Mammary epithelial cell (primary cell): Measurements from ENCODE around the gene PDE9A.

Experiments used
- EZH2 ChIP-seq: IDR thresholded peaks from 2 replicates; pipeline ENCODE4 v1.6.1; 2012; ENCODE audit warnings: low read length, inconsistent platforms, borderline replicate concordance
- TF ChIP-seq, protein P1 (sequence below), 2 donors: IDR thresholded peaks in 1 of 2; conservative IDR thresholded peaks in 1 of 2; 2 replicates each; pipeline ENCODE4 v1.5.1; 2011 to 2012; ENCODE audit warnings: inconsistent platforms in 2 of 2, low read length in 2 of 2, mild to moderate bottlenecking in 2 of 2, control low read depth in 1 of 2, low read depth in 1 of 2; ENCODE audit not compliant: insufficient read depth in 1 of 2; ENCODE audit errors: extremely low read depth in 1 of 2

DNA sequence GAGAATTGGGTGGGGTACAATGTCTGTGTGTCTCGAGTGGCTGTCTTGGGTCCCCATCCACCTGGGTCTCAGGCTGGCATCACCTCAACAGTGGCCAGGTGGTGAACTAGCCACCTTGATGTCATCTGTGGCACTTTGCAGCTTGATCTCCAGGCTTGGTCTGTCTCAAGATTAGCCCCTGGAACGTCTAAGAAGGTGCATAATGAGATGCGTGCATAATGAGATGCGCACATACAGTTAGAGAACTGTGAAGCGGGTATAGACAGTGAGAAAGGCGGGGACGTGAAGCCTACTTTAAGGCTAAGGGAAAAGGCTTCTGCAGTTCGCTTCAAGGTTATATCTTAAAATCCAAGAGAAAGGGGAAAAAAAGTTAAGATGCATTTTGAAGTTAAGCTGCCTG lies 127.2 kb downstream of the PDE9A start:
- TF ChIP-seq, protein P1, sequence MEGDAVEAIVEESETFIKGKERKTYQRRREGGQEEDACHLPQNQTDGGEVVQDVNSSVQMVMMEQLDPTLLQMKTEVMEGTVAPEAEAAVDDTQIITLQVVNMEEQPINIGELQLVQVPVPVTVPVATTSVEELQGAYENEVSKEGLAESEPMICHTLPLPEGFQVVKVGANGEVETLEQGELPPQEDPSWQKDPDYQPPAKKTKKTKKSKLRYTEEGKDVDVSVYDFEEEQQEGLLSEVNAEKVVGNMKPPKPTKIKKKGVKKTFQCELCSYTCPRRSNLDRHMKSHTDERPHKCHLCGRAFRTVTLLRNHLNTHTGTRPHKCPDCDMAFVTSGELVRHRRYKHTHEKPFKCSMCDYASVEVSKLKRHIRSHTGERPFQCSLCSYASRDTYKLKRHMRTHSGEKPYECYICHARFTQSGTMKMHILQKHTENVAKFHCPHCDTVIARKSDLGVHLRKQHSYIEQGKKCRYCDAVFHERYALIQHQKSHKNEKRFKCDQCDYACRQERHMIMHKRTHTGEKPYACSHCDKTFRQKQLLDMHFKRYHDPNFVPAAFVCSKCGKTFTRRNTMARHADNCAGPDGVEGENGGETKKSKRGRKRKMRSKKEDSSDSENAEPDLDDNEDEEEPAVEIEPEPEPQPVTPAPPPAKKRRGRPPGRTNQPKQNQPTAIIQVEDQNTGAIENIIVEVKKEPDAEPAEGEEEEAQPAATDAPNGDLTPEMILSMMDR (conservative IDR thresholded peaks at IDR 0.05 in 1 of 2, IDR thresholded peaks at IDR 0.05 in 1 of 2; ENCODE audit: extremely low read depth in 1 of 2, insufficient read depth in 1 of 2, low read depth in 1 of 2, low read length in 2 of 2), result no peak
- no peak for TF ChIP-seq EZH2
